ENCODE measurements around the gene MYO9A.
"Not testable (repeated sequence)": the region's sequence is repeated elsewhere in the genome, so short reads cannot be mapped to it uniquely, and the experiment has no call there.

MYO9A gene

DNA sequence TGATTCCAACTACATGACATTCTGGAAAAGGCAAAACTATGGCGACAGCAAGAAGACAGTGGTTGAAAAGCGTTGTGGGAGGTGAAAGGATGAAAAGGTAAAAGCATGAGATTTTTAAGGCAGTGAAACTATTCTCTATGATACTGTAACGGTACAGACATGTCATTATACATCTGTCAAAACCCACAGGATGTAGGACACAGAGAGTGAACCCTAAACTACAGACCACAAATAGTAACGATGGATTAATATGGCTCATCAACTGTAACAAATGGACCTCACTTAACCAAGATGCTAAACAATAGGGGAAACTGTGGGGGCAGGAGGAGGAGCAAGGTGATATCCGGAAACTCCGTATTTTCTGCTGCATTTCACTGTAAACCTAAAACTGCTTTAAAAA, 39.1 kb downstream of the MYO9A start:
- H3K27ac ChIP-seq (ENCODE audit: low read depth, low read length): no peak overlapping the region
- H3K18ac ChIP-seq (ENCODE audit: low read length): no peak overlapping the region
- no peak overlapping the region for H3K9ac ChIP-seq (ENCODE audit: low read length)
- no peaks in the 10 kb centered on the region for H3K4me1 ChIP-seq (ENCODE audit: control insufficient read depth, low read depth, low read length)
- no peak overlapping the region for H3K56ac ChIP-seq (ENCODE audit: low read length)
- H3K4me3 ChIP-seq (ENCODE audit: low read length): no peak overlapping the region
- DNase-seq: no peak
- H3K23ac ChIP-seq (ENCODE audit: low read length): no peak overlapping the region
- no peaks in the 10 kb centered on the region for H3K27me3 ChIP-seq (ENCODE audit: insufficient read depth, low read length, poor library complexity)
- no peak overlapping the region for H2BK5ac ChIP-seq (ENCODE audit: low read length)
- WGBS (ENCODE audit: extremely low coverage, insufficient coverage, low lambda C conversion rate): no CpG with 5 or more reads among the region's 6 CpGs
- H3K79me2 ChIP-seq (ENCODE audit: control insufficient read depth, insufficient read depth, low read length): no peaks in the 10 kb centered on the region
- H2BK120ac ChIP-seq (ENCODE audit: low read depth, low read length): no peak overlapping the region
- no peak overlapping the region for H3K4ac ChIP-seq (ENCODE audit: low read depth, low read length)
- no peak overlapping the region for H2AK5ac ChIP-seq (ENCODE audit: low read length)
- no peaks in the 10 kb centered on the region for H3K79me1 ChIP-seq (ENCODE audit: low read length)
- H2BK15ac ChIP-seq (replicated peaks; ENCODE audit: low read depth): no peak overlapping the region
- H4K8ac ChIP-seq (ENCODE audit: low read depth, low read length): no peak overlapping the region
- no peaks in the 10 kb centered on the region for H3K36me3 ChIP-seq (ENCODE audit: control insufficient read depth, insufficient read depth, low read length)
- H4K5ac ChIP-seq (ENCODE audit: low read length): no peak overlapping the region
- no peak overlapping the region for H3K4me2 ChIP-seq (ENCODE audit: low read length)

DNA sequence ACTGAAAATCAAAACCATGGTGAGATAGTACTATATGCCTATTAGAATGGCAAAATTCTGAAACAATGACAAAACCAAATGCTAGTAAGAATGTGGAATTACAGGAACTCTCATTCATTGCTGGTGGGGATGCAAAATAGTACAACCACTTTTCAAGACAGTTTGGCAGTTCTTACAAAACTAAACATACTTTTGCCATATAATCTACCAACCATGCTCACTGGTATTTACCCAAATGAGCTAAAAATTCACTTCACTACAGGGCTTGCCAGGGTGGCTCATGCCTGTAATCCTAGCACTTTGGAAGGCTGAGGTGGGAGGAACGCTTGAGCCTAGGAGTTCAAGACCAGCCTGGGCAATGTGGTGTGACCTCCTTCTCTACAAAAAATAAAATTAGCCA, 40.0 kb downstream of the MYO9A start:
- H3K9ac ChIP-seq (ENCODE audit: low read length): no peak overlapping the region
- no peak overlapping the region for H3K56ac ChIP-seq (ENCODE audit: low read length)
- H2BK15ac ChIP-seq (replicated peaks; ENCODE audit: low read depth): no peak overlapping the region
- H3K4ac ChIP-seq (ENCODE audit: low read depth, low read length): no peak overlapping the region
- H3K79me2 ChIP-seq (ENCODE audit: control insufficient read depth, insufficient read depth, low read length): no peaks in the 10 kb centered on the region
- no peaks in the 10 kb centered on the region for H3K27me3 ChIP-seq (ENCODE audit: insufficient read depth, low read length, poor library complexity)
- WGBS (ENCODE audit: extremely low coverage, insufficient coverage, low lambda C conversion rate): no CpG with 5 or more reads among the region's 1 CpG
- H3K4me2 ChIP-seq (ENCODE audit: low read length): no peak overlapping the region
- H2BK5ac ChIP-seq (ENCODE audit: low read length): no peak overlapping the region
- DNase-seq: no peak
- H3K18ac ChIP-seq (ENCODE audit: low read length): no peak overlapping the region
- H4K5ac ChIP-seq (ENCODE audit: low read length): no peak overlapping the region
- H3K4me1 ChIP-seq (ENCODE audit: control insufficient read depth, low read depth, low read length): no peaks in the 10 kb centered on the region
- no peaks in the 10 kb centered on the region for H3K79me1 ChIP-seq (ENCODE audit: low read length)
- no peaks in the 10 kb centered on the region for H3K36me3 ChIP-seq (ENCODE audit: control insufficient read depth, insufficient read depth, low read length)
- H3K27ac ChIP-seq (ENCODE audit: low read depth, low read length): no peak overlapping the region
- no peak overlapping the region for H3K23ac ChIP-seq (ENCODE audit: low read length)
- H2BK120ac ChIP-seq (ENCODE audit: low read depth, low read length): no peak overlapping the region
- no peak overlapping the region for H3K4me3 ChIP-seq (ENCODE audit: low read length)
- H4K8ac ChIP-seq (ENCODE audit: low read depth, low read length): no peak overlapping the region
- H2AK5ac ChIP-seq (ENCODE audit: low read length): no peak overlapping the region

DNA sequence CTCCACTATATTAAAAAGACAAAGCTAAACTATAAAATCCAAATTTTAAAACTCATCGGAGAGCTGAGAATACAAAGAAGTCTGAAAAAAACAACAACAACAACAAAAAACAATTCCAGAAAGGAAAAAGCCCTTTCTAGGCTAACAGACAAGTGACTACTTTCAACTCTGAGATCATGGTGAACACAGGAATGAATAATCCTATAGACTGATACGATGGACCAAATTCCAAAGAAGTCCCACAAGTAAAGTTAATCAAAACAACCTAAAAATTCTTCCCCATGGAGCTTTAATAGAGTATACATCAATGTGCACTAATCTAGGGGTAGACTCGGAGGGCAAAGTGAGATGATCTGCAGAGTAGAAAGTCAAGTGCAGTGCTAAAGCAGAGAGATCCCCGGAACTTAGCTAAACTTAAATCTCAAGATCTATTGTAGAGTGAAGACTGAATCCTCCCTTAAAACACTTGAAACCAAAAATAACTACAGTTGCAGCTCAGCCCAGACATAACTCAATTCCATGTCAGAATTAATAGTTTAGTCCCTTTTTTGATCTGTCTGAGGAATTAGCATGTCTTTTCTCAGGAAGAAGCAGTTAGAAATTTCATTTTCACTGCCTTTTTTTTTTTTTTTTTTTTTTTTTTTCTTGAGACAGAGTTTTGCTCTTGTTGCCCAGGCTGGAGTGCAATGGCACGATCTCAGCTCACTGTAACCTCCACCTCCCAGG, 43.5 kb downstream of the MYO9A start:
- DNase-seq: no peak
- Histone ChIP-seq H4K8ac (ENCODE audit: low read depth, low read length) (no peak overlapping the region), H3K79me1 (ENCODE audit: low read length) (no peaks in the 10 kb centered on the region), H3K4me1 (ENCODE audit: control insufficient read depth, low read depth, low read length) (no peaks in the 10 kb centered on the region), H3K79me2 (ENCODE audit: control insufficient read depth, insufficient read depth, low read length) (no peaks in the 10 kb centered on the region), H3K18ac (ENCODE audit: low read length) (no peak overlapping the region), H3K9ac (ENCODE audit: low read length) (no peak overlapping the region), H2BK120ac (ENCODE audit: low read depth, low read length) (no peak overlapping the region), H2BK15ac (replicated peaks; ENCODE audit: low read depth) (no peak overlapping the region), H3K4me3 (ENCODE audit: low read length) (no peak overlapping the region), H3K4ac (ENCODE audit: low read depth, low read length) (no peak overlapping the region), H2BK5ac (ENCODE audit: low read length) (no peak overlapping the region), H2AK5ac (ENCODE audit: low read length) (no peak overlapping the region), H3K56ac (ENCODE audit: low read length) (no peak overlapping the region), H3K23ac (ENCODE audit: low read length) (no peak overlapping the region), H3K36me3 (ENCODE audit: control insufficient read depth, insufficient read depth, low read length) (no peaks in the 10 kb centered on the region), H4K5ac (ENCODE audit: low read length) (no peak overlapping the region), H3K27ac (ENCODE audit: low read depth, low read length) (no peak overlapping the region), H3K4me2 (ENCODE audit: low read length) (no peak overlapping the region), H3K27me3 (ENCODE audit: insufficient read depth, low read length, poor library complexity) (no peaks in the 10 kb centered on the region)
- no CpG with 5 or more reads among the region's 5 CpGs for WGBS (ENCODE audit: extremely low coverage, insufficient coverage, low lambda C conversion rate)

DNA sequence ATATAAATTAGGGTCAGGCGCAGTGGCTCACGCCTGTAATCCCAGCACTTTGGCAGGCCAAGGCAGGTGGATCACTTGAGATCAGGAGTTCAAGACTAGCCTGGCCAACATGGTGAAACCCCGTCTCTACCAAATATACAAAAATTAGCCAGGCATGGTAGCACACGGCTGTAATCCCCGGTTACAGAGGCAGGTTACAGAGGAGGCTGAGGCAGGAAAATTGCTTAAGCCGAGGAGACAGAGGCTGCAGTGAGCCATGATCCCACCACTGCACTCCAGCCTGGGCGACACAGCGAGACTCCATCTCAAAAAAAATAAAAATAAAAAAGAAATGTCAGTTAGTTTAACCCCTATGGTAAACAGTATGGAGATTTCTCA, 46.5 kb downstream of the MYO9A start:
- H3K4me2 ChIP-seq (ENCODE audit: low read length); H2BK120ac ChIP-seq (ENCODE audit: low read depth, low read length); H3K27me3 ChIP-seq (ENCODE audit: insufficient read depth, low read length, poor library complexity); H4K8ac ChIP-seq (ENCODE audit: low read depth, low read length); H3K56ac ChIP-seq (ENCODE audit: low read length); H2AK5ac ChIP-seq (ENCODE audit: low read length); H3K79me2 ChIP-seq (ENCODE audit: control insufficient read depth, insufficient read depth, low read length); H2BK5ac ChIP-seq (ENCODE audit: low read length); H4K5ac ChIP-seq (ENCODE audit: low read length); H3K4me3 ChIP-seq (ENCODE audit: low read length); DNase-seq; H3K23ac ChIP-seq (ENCODE audit: low read length); H3K79me1 ChIP-seq (ENCODE audit: low read length); H3K18ac ChIP-seq (ENCODE audit: low read length); H2BK15ac ChIP-seq (replicated peaks; ENCODE audit: low read depth); H3K36me3 ChIP-seq (ENCODE audit: control insufficient read depth, insufficient read depth, low read length); H3K4me1 ChIP-seq (ENCODE audit: control insufficient read depth, low read depth, low read length); H3K4ac ChIP-seq (ENCODE audit: low read depth, low read length); H3K27ac ChIP-seq (ENCODE audit: low read depth, low read length); H3K9ac ChIP-seq (ENCODE audit: low read length): not testable (repeated sequence)
- WGBS (ENCODE audit: extremely low coverage, insufficient coverage, low lambda C conversion rate): no CpG with 5 or more reads among the region's 8 CpGs

DNA sequence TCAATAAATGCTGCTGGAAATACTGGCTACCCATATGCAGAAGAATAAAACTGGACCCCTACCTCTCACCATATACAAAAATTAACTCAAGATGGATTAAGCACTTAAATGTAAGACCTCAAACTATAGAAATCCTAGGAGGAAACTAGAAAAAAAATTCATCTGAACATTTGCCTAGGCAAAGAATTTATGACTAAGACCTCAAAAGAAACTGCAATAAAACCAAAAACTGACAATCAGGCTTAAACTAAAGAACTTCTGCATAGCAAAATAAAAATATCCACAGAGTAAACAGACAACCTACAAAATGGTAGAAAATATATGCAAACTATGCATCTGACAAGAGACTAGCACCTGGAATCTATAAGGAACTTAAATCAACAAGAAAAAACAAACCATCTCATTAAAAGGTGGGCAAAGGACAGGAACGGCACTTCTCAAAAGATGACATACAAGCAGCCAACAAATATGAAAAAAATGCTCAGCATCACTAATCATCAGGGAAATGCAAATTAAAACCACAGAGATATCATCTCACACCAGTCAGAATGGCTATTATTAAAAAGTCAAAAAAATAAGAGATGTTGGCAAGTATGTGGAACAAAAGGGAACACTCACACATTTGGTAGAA, 47.0 kb downstream of the MYO9A start:
- no CpG with 5 or more reads among the region's 1 CpG for WGBS (ENCODE audit: extremely low coverage, insufficient coverage, low lambda C conversion rate)
- Histone ChIP-seq H3K79me2 (ENCODE audit: control insufficient read depth, insufficient read depth, low read length) (no peaks in the 10 kb centered on the region), H3K36me3 (ENCODE audit: control insufficient read depth, insufficient read depth, low read length) (no peaks in the 10 kb centered on the region), H2BK15ac (replicated peaks; ENCODE audit: low read depth) (no peak overlapping the region), H3K4me3 (ENCODE audit: low read length) (no peak overlapping the region), H3K4ac (ENCODE audit: low read depth, low read length) (no peak overlapping the region), H3K4me1 (ENCODE audit: control insufficient read depth, low read depth, low read length) (no peaks in the 10 kb centered on the region), H3K4me2 (ENCODE audit: low read length) (no peak overlapping the region), H2BK5ac (ENCODE audit: low read length) (no peak overlapping the region), H3K23ac (ENCODE audit: low read length) (no peak overlapping the region), H2AK5ac (ENCODE audit: low read length) (no peak overlapping the region), H3K9ac (ENCODE audit: low read length) (no peak overlapping the region), H3K79me1 (ENCODE audit: low read length) (no peaks in the 10 kb centered on the region), H3K56ac (ENCODE audit: low read length) (no peak overlapping the region), H3K18ac (ENCODE audit: low read length) (no peak overlapping the region), H4K8ac (ENCODE audit: low read depth, low read length) (no peak overlapping the region), H3K27ac (ENCODE audit: low read depth, low read length) (no peak overlapping the region), H4K5ac (ENCODE audit: low read length) (no peak overlapping the region), H3K27me3 (ENCODE audit: insufficient read depth, low read length, poor library complexity) (no peaks in the 10 kb centered on the region), H2BK120ac (ENCODE audit: low read depth, low read length) (no peak overlapping the region)
- DNase-seq: no peak

DNA sequence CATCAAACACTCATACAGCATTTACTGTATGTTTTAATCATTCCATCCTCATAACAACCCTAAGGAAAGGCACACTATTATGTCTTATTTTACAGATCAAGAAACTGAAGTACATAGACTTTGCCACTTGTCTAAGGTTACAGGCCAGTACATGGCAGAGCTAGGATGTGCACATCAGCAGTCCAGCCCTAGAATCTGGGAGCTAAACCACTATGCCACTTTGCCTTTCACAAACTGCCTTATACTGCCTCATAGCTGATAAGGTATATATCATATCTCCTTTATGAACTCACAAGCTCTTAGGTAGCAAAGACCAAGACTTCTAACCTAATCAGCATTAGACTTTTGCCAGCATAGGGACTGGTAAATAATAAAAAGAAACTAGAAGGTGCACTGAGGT, 49.1 kb downstream of the MYO9A start:
- Histone ChIP-seq H3K27me3 (ENCODE audit: insufficient read depth, low read length, poor library complexity) (no peaks in the 10 kb centered on the region), H3K27ac (ENCODE audit: low read depth, low read length) (no peak overlapping the region), H4K8ac (ENCODE audit: low read depth, low read length) (no peak overlapping the region), H3K36me3 (ENCODE audit: control insufficient read depth, insufficient read depth, low read length) (no peaks in the 10 kb centered on the region), H4K5ac (ENCODE audit: low read length) (no peak overlapping the region), H3K4me3 (ENCODE audit: low read length) (no peak overlapping the region), H3K79me1 (ENCODE audit: low read length) (no peaks in the 10 kb centered on the region), H3K79me2 (ENCODE audit: control insufficient read depth, insufficient read depth, low read length) (no peaks in the 10 kb centered on the region), H3K4me2 (ENCODE audit: low read length) (no peak overlapping the region), H3K56ac (ENCODE audit: low read length) (no peak overlapping the region), H2BK5ac (ENCODE audit: low read length) (no peak overlapping the region), H2AK5ac (ENCODE audit: low read length) (no peak overlapping the region), H3K4me1 (ENCODE audit: control insufficient read depth, low read depth, low read length) (no peaks in the 10 kb centered on the region), H2BK15ac (replicated peaks; ENCODE audit: low read depth) (no peak overlapping the region), H3K23ac (ENCODE audit: low read length) (no peak overlapping the region), H3K18ac (ENCODE audit: low read length) (no peak overlapping the region), H2BK120ac (ENCODE audit: low read depth, low read length) (no peak overlapping the region), H3K9ac (ENCODE audit: low read length) (no peak overlapping the region), H3K4ac (ENCODE audit: low read depth, low read length) (no peak overlapping the region)
- DNase-seq: no peak

Measured in mesendoderm (in vitro differentiated cells).